ENCODE measurements around the gene RNASEH2A. TPM values are rescaled to one million over a fixed set of nuclear protein-coding genes. Genes with fewer than 3 reads are reported as not detected.

Gene RNASEH2A
- total RNA-seq, 1 donor from 2014 or later = 16.7 TPM

DNA sequence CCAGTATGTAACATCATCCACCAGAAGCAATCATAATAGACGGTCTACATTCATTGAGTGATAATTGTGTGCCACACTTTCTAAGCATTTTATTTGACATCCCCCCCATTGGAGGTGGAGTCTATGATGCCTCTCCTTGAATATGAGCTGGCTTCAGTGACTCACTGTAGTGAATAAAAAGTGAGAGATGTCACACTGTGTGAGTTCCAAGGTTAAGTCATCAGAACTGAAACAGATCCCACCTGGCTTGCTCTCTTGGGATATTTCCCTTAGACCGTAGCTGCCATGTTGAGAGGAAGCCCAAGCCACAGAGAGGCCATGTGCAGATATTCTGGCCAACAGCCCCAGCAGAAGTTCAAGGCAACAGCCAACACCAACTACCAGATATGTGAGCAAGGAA lies 15.4 kb downstream of the RNASEH2A start:
- DNase-seq = no peak
- H3K4me3 Mint-ChIP-seq (ENCODE audit: unreplicated experiment) = no peak overlapping the region
- no peaks in the 10 kb centered on the region for H3K36me3 Mint-ChIP-seq (ENCODE audit: unreplicated experiment)
- H3K27me3 Mint-ChIP-seq (ENCODE audit: unreplicated experiment) = peaks cover 5% of the 10 kb centered on the region
- TF ChIP-seq, protein P1, sequence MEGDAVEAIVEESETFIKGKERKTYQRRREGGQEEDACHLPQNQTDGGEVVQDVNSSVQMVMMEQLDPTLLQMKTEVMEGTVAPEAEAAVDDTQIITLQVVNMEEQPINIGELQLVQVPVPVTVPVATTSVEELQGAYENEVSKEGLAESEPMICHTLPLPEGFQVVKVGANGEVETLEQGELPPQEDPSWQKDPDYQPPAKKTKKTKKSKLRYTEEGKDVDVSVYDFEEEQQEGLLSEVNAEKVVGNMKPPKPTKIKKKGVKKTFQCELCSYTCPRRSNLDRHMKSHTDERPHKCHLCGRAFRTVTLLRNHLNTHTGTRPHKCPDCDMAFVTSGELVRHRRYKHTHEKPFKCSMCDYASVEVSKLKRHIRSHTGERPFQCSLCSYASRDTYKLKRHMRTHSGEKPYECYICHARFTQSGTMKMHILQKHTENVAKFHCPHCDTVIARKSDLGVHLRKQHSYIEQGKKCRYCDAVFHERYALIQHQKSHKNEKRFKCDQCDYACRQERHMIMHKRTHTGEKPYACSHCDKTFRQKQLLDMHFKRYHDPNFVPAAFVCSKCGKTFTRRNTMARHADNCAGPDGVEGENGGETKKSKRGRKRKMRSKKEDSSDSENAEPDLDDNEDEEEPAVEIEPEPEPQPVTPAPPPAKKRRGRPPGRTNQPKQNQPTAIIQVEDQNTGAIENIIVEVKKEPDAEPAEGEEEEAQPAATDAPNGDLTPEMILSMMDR (IDR thresholded peaks at IDR 0.05; ENCODE audit: partially characterized antibody, unreplicated experiment) = no peak
- no peak overlapping the region for H3K27ac Mint-ChIP-seq (ENCODE audit: unreplicated experiment)
- H3K9me3 Mint-ChIP-seq (ENCODE audit: unreplicated experiment) = peaks cover 2% of the 10 kb centered on the region
- no peaks in the 10 kb centered on the region for H3K4me1 Mint-ChIP-seq (ENCODE audit: low read depth, unreplicated experiment)

DNA sequence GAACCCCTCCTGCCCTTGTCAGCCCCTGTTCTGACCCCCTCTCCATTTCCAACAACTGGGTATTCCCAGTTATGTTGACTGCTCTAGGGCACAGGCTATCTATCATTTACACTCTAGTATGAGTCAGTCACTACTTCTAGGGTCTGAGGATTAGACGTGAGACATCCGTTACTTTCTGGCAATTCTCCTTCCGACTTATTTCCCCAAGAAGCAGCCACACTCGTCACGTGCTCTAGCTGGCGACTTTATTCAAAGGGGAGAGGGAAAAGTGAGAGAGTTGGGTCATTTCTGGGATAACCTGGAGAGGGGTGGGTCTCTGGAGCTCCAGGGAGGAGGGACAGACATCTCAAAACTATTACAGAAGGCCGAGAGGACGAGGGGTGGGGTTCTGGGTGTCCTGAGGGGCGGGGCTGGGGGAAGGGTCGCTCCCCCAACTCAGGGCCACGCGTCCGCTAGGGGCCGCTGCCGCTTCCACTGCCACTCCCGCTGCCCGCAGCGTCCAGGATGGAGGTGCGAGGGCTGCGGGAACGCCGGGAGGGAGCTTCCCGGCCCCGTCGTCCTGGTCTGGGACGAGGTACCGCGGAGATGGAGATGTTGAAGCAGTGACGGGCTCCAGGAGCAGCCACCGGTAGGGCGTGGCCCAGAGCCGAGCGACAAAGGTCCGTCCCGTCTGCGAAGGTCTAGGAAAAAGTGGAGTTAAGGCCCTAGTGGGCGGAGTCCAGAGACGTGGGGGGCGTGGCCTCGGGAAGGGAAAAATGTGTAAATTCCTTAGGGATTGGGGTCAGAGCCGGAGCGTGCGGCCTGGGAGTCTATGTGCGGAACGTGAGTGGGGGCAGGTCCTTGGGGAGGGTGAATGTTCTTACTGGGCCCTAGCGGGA lies 19.1 kb downstream of the RNASEH2A start:
- Mint-ChIP-seq H3K36me3 (ENCODE audit: unreplicated experiment) (no peaks in the 10 kb centered on the region), H3K27ac (ENCODE audit: unreplicated experiment) (no peak overlapping the region)

DNA sequence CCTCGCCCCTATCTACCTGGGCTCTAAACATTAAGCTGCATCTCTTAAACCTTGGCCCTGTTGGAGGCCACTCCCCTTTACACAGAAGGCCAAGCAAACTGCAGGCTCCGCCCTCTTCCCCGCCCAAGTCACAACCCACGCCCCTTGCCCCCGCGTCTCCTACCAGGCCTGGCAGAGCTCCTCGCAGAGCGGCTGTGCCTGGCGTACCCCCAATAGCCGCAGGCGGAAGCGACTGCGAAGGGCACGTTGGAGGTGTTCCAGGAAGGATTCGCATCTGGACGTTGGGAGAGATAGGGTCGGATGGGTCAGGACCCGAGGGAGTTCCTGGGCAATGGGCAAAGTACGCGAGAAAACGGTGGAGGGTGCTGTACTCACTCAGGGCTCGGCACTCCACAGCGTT lies 22.1 kb downstream of the RNASEH2A start:
- no peak overlapping the region for H3K4me3 Mint-ChIP-seq (ENCODE audit: unreplicated experiment)
- TF ChIP-seq, protein P1 (IDR thresholded peaks at IDR 0.05; ENCODE audit: partially characterized antibody, unreplicated experiment) = no peak
- peaks cover 18% of the 10 kb centered on the region for H3K4me1 Mint-ChIP-seq (ENCODE audit: low read depth, unreplicated experiment)
- H3K27ac Mint-ChIP-seq (ENCODE audit: unreplicated experiment) = no peak overlapping the region
- peaks cover 23% of the 10 kb centered on the region for H3K27me3 Mint-ChIP-seq (ENCODE audit: unreplicated experiment)
- no peaks in the 10 kb centered on the region for H3K36me3 Mint-ChIP-seq (ENCODE audit: unreplicated experiment)
- DNase-seq = peak; percentile 73
- H3K9me3 Mint-ChIP-seq (ENCODE audit: unreplicated experiment) = peaks cover 11% of the 10 kb centered on the region

More for the DNA sequence above, 19.1 kb downstream of the RNASEH2A start:
- peak; percentile 81 for DNase-seq
- no peaks in the 10 kb centered on the region for H3K4me1 Mint-ChIP-seq (ENCODE audit: low read depth, unreplicated experiment)
- TF ChIP-seq, protein P1 (IDR thresholded peaks at IDR 0.05; ENCODE audit: partially characterized antibody, unreplicated experiment) = peak; percentile 65
- H3K27me3 Mint-ChIP-seq (ENCODE audit: unreplicated experiment) = peaks cover 10% of the 10 kb centered on the region
- H3K9me3 Mint-ChIP-seq (ENCODE audit: unreplicated experiment) = peaks cover 2% of the 10 kb centered on the region
- H3K4me3 Mint-ChIP-seq (ENCODE audit: unreplicated experiment) = peak overlapping the region; percentile 69

DNA sequence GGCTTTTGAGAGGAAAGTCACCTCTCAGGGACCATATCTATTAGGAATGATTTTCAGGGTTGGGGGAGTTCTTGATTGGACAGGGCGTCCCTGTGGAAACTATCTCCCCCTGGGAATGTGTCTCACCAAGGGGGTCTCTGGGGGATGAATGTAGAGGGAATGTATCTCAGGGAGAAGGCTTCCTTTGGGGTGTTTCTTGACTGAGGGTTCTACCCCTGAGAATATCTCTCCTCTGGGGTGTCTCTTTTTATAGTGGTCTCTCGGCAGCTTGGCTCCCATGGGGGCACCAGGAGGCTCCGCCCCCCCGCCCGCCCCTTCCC lies 27.0 kb downstream of the RNASEH2A start:
- H3K36me3 Mint-ChIP-seq (ENCODE audit: unreplicated experiment) = no peaks in the 10 kb centered on the region
- peaks cover 27% of the 10 kb centered on the region for H3K4me1 Mint-ChIP-seq (ENCODE audit: low read depth, unreplicated experiment)

More for the DNA sequence above, 27.0 kb downstream of the RNASEH2A start:
- H3K9me3 Mint-ChIP-seq (ENCODE audit: unreplicated experiment) = peaks cover 20% of the 10 kb centered on the region
- DNase-seq = no peak
- H3K27me3 Mint-ChIP-seq (ENCODE audit: unreplicated experiment) = peaks cover 28% of the 10 kb centered on the region
- peak overlapping the region; percentile 81 for H3K4me3 Mint-ChIP-seq (ENCODE audit: unreplicated experiment)
- TF ChIP-seq, protein P1 (IDR thresholded peaks at IDR 0.05; ENCODE audit: partially characterized antibody, unreplicated experiment) = no peak
- peak overlapping the region; percentile 79 for H3K27ac Mint-ChIP-seq (ENCODE audit: unreplicated experiment)

Data from glutamatergic neuron (in vitro differentiated cells).